ENCODE measurements around the gene CSNK2A1. TPM values are rescaled to one million over a fixed set of nuclear protein-coding genes. Genes with fewer than 3 reads are reported as not detected.
"Not testable (repeated sequence)": the region's sequence is repeated elsewhere in the genome, so short reads cannot be mapped to it uniquely, and the experiment has no call there.

Gene CSNK2A1
- total RNA-seq, 8 experiments from 2014 or later: 107 to 180 (median 148) TPM

DNA sequence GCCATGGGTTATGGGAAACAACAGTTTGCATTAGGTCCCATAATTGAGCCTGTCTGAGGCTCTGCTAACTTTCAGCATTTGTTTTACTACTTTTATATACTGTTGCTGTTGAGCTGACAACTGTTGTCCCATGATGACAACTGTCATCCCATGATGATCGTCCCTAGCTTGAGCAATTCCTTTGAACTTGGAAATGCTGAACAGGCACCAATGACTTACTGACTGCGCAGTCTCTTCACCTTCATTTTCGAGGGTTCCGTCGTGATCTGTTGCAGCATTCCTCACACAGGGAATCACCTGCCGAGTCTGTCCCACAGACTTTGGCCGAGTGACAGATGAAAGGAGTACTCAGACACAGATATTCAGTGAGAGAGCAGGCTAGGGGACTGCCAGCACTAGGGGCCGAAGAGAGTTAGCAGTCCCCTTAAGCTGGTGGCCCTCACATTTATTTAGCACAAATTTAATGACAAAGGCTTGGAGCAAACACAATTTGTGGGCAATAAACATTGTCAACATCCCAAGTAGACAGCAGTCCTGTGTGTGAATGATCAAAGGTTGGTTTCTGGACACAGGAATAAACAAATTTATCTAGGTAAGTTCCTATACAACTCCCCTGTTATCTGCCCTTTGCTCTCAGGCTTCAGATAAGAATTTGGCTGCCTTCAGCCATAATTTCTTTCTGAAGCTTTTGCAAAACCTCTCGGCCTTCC, 71.3 kb downstream of the CSNK2A1 start:
- in situ Hi-C loops (cut with MboI; ENCODE audit: low pct_unique_long_range_greater_than_20kb in 2 of 9, low sequenced_read_pairs in 9 of 9, unreplicated experiment in 9 of 9): no loop called here
- 73 to 100% (median 94%) methylated on average over 1 to 6 of the region's 9 CpGs; no CpG with 5 or more reads in 2 of the 10 experiments for WGBS, 10 experiments
- Histone ChIP-seq H3K4me1 (replicated peaks in 1 of 2) (no peaks in the 10 kb centered on the region), H3K27ac (no peak overlapping the region), H3K4me3 (no peak overlapping the region)
- no peak for ATAC-seq (replicated peaks in 6 of 8)

DNA sequence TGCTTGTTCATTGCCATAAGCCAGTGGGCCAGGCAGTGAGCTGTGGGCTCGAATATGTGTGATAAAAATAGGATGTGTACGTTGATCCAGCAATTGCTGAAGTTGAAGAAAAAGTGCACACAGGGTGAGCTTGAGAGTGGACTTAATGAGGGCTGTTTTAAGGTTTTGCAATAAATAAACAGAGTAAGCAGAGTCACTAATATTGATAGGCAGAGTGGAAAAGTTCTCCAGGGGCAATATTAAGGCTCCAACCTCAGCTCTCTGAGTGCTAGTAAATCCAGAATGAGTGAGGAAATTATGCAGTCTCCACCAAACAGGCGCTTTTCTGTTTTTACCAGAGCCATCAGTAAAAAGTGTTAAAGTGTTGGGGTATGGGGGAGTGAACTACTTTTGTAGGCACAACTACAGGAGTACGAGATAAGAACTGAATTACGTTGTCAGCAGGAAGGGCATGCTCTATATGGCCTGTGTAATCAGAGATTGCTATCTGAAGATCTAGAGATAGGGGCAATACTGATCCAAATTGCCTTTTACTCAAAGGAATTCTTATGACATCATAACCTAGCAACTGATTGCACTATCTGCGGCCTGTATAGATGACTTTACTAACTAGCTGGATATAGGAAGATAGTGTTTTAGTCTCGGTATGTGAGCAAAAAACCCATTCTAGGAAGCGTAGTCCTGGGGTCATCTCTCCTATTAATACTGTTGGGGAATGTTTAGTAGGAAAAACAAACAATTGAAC, 73.7 kb downstream of the CSNK2A1 start:
- ATAC-seq (replicated peaks in 6 of 8): no peak
- H3K4me3 ChIP-seq: no peak overlapping the region
- in situ Hi-C loops (cut with MboI; ENCODE audit: low pct_unique_long_range_greater_than_20kb in 2 of 9, low sequenced_read_pairs in 9 of 9, unreplicated experiment in 9 of 9): no loop called here
- WGBS, 10 experiments: 71 to 100% (median 88%) methylated on average over 1 to 8 of the region's 8 CpGs
- H3K4me1 ChIP-seq (replicated peaks in 1 of 2): no peaks in the 10 kb centered on the region
- H3K27ac ChIP-seq: no peak overlapping the region

DNA sequence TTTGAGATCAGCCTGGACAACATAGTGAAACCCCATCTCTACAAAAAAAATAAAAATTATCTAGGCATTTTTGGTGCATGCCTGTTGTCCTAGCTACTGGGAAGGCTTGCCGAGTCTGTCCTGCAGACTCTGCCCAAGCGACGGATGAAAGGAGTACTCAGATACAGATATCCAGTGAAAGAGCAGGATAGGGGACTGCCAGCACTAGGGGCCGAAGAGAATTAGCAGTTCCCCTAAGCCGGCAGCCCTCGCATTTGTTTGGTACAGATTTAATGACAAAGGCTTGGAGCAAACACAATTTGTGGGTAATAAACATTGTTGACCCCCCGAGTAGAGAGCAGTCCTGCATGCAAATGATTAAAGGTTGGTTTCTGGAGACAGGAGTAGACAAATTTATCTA, 75.8 kb downstream of the CSNK2A1 start:
- 38 to 74% (median 65%) methylated on average over 1 to 6 of the region's 7 CpGs; no CpG with 5 or more reads in 1 of the 10 experiments for WGBS, 10 experiments
- H3K4me1 ChIP-seq (replicated peaks in 1 of 2): peaks cover 0 to 2% of the 10 kb centered on the region in 2 donors
- in situ Hi-C loops (cut with MboI; ENCODE audit: low pct_unique_long_range_greater_than_20kb in 2 of 9, low sequenced_read_pairs in 9 of 9, unreplicated experiment in 9 of 9): no loop called here

DNA sequence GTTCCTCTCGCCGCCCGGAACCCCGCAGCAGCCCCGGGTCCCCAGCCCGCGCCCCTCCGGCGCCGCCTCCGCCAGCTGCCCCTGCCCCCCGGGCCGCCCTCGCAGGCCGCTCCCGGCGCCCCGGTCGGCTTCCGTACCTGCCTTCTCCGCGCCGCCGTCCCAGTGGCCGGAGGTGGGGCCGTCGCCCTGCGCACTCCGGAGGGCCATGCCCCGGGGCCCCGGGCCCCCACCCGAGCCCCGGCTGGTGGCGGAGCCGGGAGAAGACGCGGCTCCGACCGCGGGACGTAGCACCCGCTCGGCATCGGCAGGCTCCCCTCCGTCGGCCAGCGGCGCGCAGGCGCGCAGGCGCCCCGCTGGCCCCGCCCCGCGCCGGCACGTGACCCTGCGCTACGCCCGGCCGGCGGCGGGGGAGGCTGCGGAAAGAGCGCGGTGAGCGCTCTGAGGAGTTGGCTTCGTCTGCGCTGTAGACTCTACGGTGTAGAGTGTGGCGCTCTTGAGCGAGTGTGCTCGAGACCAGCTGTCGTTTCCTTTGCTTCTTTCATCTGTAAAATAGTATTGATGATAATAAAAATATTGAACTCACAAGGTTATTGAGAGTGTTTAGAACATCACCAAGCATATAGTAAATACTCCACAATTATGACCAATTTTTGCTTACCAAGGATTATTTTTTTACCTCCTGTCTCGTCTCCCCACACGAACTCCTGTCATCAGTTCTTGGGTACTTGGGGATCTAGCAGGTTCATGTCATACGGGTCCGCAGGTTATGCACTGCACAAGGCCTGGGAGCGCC, 81.2 kb downstream of the CSNK2A1 start, which contains the start of gene TBC1D20:
TSS of gene TBC1D20 (minus strand) at position 335 of the 793 bp plus-strand sequence. CDS start at position 207, 128 bp downstream.
- in situ Hi-C loops (cut with MboI; ENCODE audit: low pct_unique_long_range_greater_than_20kb in 2 of 9, low sequenced_read_pairs in 9 of 9, unreplicated experiment in 9 of 9): no loop called here
- peak within 1 kb of the TSS; percentile 63 to 100 (median 80) for H3K4me3 ChIP-seq
- WGBS, 10 experiments: 0 to 70% (median 11%) methylated on average over 1 to 15 of the region's 80 CpGs; no CpG with 5 or more reads in 2 of the 10 experiments
- peak within 1 kb of the TSS; percentile 82 to 89 for H3K27ac ChIP-seq
- peak; percentile 89 to 98 (median 97) for ATAC-seq (replicated peaks in 6 of 8)
- H3K4me1 ChIP-seq (replicated peaks in 1 of 2): peaks cover 15 to 25% of the 10 kb centered on the region in 2 donors

More for the DNA sequence above, 75.8 kb downstream of the CSNK2A1 start:
- Histone ChIP-seq H3K4me3 (no peak overlapping the region), H3K27ac (no peak overlapping the region)
- no peak for ATAC-seq (replicated peaks in 6 of 8)

DNA sequence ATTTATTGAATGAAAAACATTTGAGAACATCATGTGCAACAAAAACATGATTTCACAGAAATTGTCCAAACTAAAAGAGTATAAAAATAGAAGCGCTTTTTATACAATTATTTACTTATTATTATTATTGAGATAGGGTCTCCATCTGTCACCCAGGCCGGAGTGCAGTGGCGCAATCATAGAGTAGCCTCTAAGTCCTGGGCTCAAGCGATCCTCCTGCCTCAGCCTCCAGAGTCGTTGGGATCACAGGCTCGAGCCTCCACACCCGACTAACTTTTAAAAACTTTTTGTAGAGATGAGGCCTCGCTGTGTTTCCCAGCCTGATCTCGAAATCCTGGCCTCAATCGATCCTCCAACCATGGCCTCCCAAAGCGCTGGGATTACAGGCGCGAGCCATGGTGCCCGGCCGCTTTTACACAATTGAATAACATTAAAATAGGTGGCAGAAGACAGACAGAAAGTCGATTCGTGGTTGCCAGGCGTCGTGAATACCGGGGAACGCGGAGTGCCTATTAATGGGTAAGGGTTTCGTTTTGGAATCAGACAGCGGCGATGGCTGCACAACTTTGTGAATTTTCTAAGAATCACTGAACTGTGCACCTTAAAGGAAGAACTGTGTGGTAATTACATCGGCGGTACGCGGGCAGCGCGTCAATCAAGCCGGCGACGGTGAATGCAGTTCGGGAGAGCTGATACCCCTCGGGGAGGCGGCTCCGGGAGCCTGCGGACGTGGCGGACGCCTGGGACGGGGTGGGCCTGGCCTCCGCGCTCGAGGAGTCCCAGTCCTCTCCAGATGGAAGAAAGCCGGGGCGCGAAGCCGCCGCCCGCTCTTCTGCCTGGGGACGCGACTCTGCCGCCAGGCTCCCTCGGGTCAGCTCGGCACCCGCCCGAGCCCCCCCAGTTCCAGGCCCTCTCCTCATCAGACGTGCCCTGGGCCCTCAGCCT, 82.1 kb downstream of the CSNK2A1 start:
- in situ Hi-C loops (cut with MboI; ENCODE audit: low pct_unique_long_range_greater_than_20kb in 2 of 9, low sequenced_read_pairs in 9 of 9, unreplicated experiment in 9 of 9): no loop called here
- Histone ChIP-seq H3K4me3 (peak overlapping the region; percentile 63 to 100 (median 80)), H3K27ac (peak overlapping the region; percentile 82 to 89), H3K4me1 (replicated peaks in 1 of 2) (peaks cover 15 to 25% of the 10 kb centered on the region in 2 donors)
- 0 to 32% (median 25%) methylated on average over 2 to 28 of the region's 60 CpGs; no CpG with 5 or more reads in 1 of the 10 experiments for WGBS, 10 experiments
- peak in 7 of 8 experiments; percentile 47 to 66 (median 57) for ATAC-seq (replicated peaks in 6 of 8)

DNA sequence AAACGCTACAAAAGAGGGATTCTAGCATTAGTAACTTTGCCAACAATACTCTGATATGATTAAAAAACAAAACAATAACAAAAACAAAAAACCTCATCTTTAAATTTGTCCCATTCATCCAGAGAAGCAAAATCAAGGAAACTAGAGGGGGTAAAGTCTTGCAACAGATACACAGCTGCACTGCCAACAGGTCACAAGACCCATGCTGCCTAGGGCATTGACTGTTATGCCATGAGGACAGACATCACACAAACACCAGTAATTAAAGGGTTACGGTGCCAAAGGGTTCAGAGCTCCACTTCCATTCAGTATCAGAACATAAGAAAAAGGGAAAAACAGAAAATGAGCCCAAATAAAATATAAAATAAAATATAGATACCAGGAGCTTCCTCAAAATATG, 82.9 kb downstream of the CSNK2A1 start:
- in situ Hi-C loops (cut with MboI; ENCODE audit: low pct_unique_long_range_greater_than_20kb in 2 of 9, low sequenced_read_pairs in 9 of 9, unreplicated experiment in 9 of 9): no loop called here
- WGBS, 10 experiments: 0 to 100% (median 69%) methylated on average over 1 to 2 of the region's 2 CpGs
- H3K27ac ChIP-seq: no peak overlapping the region
- no peak for ATAC-seq (replicated peaks in 6 of 8)
- peak overlapping the region in 3 of 5 donors; percentile 5 to 80 (median 63) for H3K4me3 ChIP-seq
- peaks cover 15 to 25% of the 10 kb centered on the region in 2 donors for H3K4me1 ChIP-seq (replicated peaks in 1 of 2)

DNA sequence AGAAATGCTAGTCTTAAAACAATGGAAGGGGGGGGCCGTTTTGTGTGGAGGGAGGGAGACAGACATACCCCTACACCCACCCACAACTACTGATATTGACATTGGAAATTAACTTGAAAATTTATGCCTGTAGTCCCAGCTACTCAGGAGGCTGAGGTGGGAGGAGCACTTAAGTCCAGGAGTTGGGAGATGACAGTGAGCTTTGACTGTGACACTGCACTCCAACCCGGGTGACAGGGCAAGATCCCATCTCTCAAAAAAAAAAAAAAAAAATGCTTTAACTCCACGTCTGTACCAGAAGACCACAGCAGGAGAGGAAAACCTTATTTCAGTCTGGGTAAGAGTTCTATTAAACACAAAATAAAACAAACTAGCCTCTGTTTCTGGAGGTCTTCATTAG, 83.4 kb downstream of the CSNK2A1 start:
- no peak for ATAC-seq (replicated peaks in 6 of 8)
- peaks cover 15 to 25% of the 10 kb centered on the region in 2 donors for H3K4me1 ChIP-seq (replicated peaks in 1 of 2)
- in situ Hi-C loops (cut with MboI; ENCODE audit: low pct_unique_long_range_greater_than_20kb in 2 of 9, low sequenced_read_pairs in 9 of 9, unreplicated experiment in 9 of 9): no loop called here
- H3K4me3 ChIP-seq: peak overlapping the region in 2 of 5 donors; percentile 63 to 80
- no peak overlapping the region for H3K27ac ChIP-seq
- 0 to 43% (median 17%) methylated on average over 1 to 3 of the region's 3 CpGs; no CpG with 5 or more reads in 1 of the 10 experiments for WGBS, 10 experiments

DNA sequence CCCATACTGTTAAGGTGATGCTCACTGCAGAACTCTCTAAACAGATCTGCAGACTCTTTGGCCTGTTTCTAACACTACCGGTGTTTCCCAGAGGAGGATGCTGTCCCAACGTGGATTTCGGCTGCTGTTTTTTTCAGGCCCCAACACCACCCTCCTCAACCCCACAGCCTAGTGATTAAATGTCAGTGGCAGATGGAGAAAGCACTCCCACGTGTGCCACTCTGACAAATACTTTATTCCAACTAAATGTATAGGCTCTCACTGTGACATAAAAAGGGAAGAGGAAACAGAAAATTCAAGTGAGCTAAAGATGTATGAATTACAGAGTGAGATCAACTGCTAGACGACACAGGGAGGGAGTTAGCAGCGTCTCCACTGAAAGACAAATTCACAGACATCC, 84.8 kb downstream of the CSNK2A1 start:
- Histone ChIP-seq H3K4me3 (no peak overlapping the region), H3K4me1 (replicated peaks in 1 of 2) (peaks cover 15 to 25% of the 10 kb centered on the region in 2 donors), H3K27ac (no peak overlapping the region)
- WGBS, 10 experiments: 25 to 89% (median 70%) methylated on average over 2 to 6 of the region's 6 CpGs; no CpG with 5 or more reads in 2 of the 10 experiments
- ATAC-seq (replicated peaks in 6 of 8): no peak
- in situ Hi-C loops (cut with MboI; ENCODE audit: low pct_unique_long_range_greater_than_20kb in 2 of 9, low sequenced_read_pairs in 9 of 9, unreplicated experiment in 9 of 9): no loop called here

DNA sequence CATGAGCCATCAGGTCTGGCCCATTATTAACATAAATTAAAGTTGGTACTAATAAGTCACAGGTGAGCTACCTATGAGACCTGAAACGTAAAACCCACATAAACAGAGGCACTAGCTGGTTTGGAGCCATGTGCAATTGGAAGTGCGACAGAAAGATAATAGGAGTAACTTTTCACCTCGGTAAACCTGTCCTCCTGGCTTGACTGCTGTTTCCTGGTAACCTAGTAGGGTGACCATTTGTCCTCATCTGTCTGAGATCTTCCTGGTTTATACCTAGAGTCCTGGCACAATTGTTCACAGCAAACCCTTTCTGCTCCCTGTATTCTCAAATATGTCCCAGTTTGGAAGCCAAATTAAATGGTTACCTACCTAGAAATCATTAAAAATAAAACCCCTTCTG, 88.6 kb downstream of the CSNK2A1 start:
- in situ Hi-C loops (cut with MboI; ENCODE audit: low pct_unique_long_range_greater_than_20kb in 2 of 9, low sequenced_read_pairs in 9 of 9, unreplicated experiment in 9 of 9): no loop called here
- Histone ChIP-seq H3K27ac (no peak overlapping the region), H3K4me3 (no peak overlapping the region), H3K4me1 (replicated peaks in 1 of 2) (peaks cover under 1 to 10% of the 10 kb centered on the region in 2 donors)
- 50 to 100% (median 100%) methylated on average over 1 to 3 of the region's 3 CpGs; no CpG with 5 or more reads in 1 of the 10 experiments for WGBS, 10 experiments
- ATAC-seq (replicated peaks in 6 of 8): no peak

DNA sequence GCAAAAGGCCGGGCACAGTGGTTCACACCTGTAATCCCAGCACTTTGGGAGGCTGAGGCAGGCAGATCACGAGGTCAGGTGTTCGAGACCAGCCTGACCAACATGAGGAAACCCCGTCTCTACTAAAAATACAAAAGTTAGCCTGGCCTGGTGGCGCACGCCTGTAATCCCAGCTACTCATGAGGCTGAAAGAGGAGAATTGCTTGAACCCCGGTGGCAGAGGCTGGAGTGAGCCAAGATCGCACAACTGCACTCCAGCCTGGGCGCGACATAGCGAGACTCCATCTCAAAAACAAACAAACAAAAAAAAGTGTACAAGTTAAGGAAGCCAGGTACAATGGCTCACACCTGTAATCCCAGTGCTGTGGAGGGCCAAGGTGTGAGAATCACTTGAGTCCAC, 91.6 kb downstream of the CSNK2A1 start:
- ATAC-seq (replicated peaks in 6 of 8); H3K4me3 ChIP-seq; in situ Hi-C loops (cut with MboI; ENCODE audit: low pct_unique_long_range_greater_than_20kb in 2 of 9, low sequenced_read_pairs in 9 of 9, unreplicated experiment in 9 of 9); H3K27ac ChIP-seq; H3K4me1 ChIP-seq (replicated peaks in 1 of 2): not testable (repeated sequence)
- WGBS, 10 experiments: 80 to 100% (median 99%) methylated on average over 1 to 8 of the region's 11 CpGs; no CpG with 5 or more reads in 2 of the 10 experiments

DNA sequence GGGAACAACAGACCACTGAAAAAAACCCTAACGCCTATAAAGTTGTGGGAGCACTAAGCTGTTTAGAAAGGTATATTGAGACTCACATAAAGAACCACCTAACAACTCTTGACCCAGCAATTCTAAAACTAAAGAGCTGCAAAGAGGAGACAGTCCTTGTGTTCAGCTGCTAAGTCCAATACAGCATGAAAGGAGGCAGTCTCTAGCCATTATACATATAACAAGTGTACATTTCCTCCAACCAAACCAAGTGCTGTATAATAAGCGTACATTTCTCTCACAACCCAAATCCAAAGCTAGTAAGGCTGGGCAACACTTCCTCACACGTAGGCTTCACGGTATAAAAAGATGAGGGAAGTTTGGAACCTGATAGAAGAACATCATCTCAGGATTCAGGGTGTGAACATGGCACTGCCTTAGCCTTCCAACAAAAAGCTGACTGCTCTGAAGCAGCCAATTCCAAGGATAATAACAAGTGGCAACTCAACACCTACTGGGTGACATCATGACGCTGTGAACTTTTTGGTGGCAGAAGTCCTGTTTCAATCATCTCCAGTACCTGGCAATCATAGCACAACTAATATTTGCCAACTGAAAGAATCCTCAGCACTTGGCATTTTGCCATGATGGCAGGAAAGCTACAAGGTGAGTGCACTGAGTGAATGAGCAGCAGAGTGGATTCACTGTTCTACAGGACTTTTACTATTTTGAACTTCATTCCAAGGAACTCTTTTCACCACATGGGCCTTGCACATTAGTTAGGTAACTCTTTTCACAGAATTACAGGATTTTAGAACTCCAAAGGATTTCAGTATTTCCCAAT, 97.9 kb downstream of the CSNK2A1 start:
- no peak overlapping the region for H3K27ac ChIP-seq
- H3K4me1 ChIP-seq (replicated peaks in 1 of 2): no peaks in the 10 kb centered on the region
- H3K4me3 ChIP-seq: no peak overlapping the region
- ATAC-seq (replicated peaks in 6 of 8): no peak
- in situ Hi-C loops (cut with MboI; ENCODE audit: low pct_unique_long_range_greater_than_20kb in 2 of 9, low sequenced_read_pairs in 9 of 9, unreplicated experiment in 9 of 9): no loop called here
- WGBS, 10 experiments: 67 to 100% (median 96%) methylated on average over 1 to 5 of the region's 5 CpGs; no CpG with 5 or more reads in 1 of the 10 experiments
